ENCODE results near the gene NPHS1. TPM values are rescaled to one million over a fixed set of nuclear protein-coding genes. Genes with fewer than 3 reads are reported as not detected.

Gene NPHS1
- total RNA-seq, 2 experiments from 2014 or later = not detected

DNA sequence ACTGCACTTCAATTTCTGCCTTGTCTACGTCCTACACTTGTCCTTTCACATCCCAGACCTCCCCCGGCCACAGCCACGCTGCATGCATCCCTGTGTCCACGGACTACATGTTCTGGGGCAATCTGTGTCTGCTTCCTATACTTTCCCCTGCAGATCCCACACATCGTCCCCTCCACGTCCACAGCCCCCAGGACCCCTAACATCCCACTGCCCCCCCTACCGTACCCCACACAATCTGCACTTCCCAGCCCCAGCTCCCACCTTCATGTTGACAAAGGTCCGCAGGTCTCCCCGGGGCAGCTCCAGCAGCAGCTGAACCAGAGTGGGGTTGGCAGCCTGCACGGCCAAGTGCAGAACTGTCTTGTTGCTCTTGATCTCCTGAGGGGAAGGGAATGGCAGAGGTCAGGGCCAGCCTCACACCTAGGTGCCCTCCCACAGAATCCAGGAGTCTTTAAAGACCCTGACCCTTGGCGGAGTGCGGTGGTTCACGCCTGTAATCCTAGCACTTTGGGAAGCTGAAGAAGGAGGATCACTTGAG, 37.9 kb upstream of the NPHS1 start:
- Mint-ChIP-seq H3K27ac (no peak overlapping the region), H3K4me1 (ENCODE audit: low read depth) (peaks cover 17% of the 10 kb centered on the region), H3K4me3 (no peak overlapping the region), H3K9me3 (no peaks in the 10 kb centered on the region), H3K36me3 (peaks cover 61% of the 10 kb centered on the region), H3K27me3 (no peaks in the 10 kb centered on the region)
- POLR2A ChIA-PET = no interaction called here
- no peak for DNase-seq
- CTCF ChIA-PET = interaction anchor here (1.5 kb wide), 1 partner anchor 9 kb away, joined by 10 read pairs; no protein-coding TSS in a partner anchor
- intact Hi-C loops (cut with micrococcal nuclease) = no loop called here

DNA sequence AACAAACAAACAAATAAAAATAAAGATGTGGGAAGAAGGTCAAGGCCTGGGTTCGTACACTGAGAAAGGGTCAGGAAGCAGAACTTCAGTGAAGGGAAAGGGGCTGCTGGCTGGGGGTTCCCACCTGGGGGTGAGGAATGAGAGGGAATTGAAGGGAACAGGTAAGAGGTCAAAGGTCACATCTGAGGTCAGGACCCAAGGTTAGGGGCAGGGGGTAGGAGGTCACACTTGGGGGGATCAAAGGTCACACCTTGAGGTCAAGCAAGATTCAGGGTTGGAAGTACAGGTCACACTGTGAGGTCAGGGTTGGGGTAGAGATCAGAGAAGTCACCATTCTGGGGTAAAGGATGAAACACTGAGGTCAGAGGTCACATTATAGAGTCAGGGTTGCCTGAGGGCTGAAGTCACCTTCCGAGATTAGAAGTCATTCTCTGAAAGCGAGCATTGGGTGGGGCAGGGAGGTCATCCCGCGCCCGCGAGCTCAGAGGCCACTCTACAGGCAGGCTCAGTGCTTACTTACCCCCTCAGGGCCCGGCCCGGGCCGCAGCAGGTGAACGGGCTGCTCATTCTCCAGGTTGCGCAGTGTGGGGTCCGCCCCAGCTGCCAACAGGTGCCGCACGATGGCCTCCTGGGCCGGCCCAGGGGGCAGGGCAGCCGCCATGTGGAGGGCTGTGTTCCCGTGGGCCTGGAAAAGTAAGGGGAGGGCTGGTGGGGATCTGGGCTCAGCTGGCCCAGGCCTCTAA, 37.2 kb upstream of the NPHS1 start:
- CTCF ChIA-PET = interaction anchor here (0.7 kb wide), 1 partner anchor 490 kb away, joined by 5 read pairs; no protein-coding TSS in a partner anchor
- no peaks in the 10 kb centered on the region for H3K27me3 Mint-ChIP-seq

DNA sequence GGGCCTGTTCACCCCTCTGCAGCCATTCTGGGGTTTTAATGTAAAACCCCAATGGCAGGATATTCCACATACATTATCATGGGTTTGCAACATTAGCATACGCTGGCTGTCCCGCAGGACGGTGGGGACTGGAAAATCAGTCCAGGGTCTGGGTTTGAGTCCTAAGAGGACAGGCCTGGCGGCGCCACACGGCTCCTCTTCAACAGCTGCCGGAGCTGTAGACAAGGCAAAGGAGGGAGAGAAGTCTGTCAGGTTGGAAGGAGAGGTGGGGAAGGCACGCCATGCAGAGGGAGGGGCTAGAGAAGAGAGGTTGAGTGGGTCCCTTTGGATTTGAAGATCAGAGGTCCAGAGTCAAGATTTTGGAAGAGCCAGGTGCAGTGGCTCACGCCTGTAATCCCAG, 36.1 kb upstream of the NPHS1 start:
- H3K27ac Mint-ChIP-seq = no peak overlapping the region
- ChIA-PET POLR2A (no interaction called here), CTCF (no interaction called here)
- H3K27me3 Mint-ChIP-seq = no peaks in the 10 kb centered on the region
- DNase-seq = no peak
- no peak overlapping the region for H3K4me3 Mint-ChIP-seq
- no peaks in the 10 kb centered on the region for H3K9me3 Mint-ChIP-seq
- peaks cover 49% of the 10 kb centered on the region for H3K36me3 Mint-ChIP-seq
- intact Hi-C loops (cut with micrococcal nuclease) = no loop called here
- peaks cover 10% of the 10 kb centered on the region for H3K4me1 Mint-ChIP-seq (ENCODE audit: low read depth)

More for the DNA sequence above, 37.2 kb upstream of the NPHS1 start:
- H3K36me3 Mint-ChIP-seq = peaks cover 58% of the 10 kb centered on the region
- no peak overlapping the region for H3K27ac Mint-ChIP-seq
- H3K4me1 Mint-ChIP-seq (ENCODE audit: low read depth) = peaks cover 14% of the 10 kb centered on the region
- no peak overlapping the region for H3K4me3 Mint-ChIP-seq
- no peak for DNase-seq
- intact Hi-C loops (cut with micrococcal nuclease) = no loop called here
- no peaks in the 10 kb centered on the region for H3K9me3 Mint-ChIP-seq
- POLR2A ChIA-PET = interaction anchor here (0.7 kb wide), 1 partner anchor 687 kb away, joined by 3 read pairs; no protein-coding TSS in a partner anchor

DNA sequence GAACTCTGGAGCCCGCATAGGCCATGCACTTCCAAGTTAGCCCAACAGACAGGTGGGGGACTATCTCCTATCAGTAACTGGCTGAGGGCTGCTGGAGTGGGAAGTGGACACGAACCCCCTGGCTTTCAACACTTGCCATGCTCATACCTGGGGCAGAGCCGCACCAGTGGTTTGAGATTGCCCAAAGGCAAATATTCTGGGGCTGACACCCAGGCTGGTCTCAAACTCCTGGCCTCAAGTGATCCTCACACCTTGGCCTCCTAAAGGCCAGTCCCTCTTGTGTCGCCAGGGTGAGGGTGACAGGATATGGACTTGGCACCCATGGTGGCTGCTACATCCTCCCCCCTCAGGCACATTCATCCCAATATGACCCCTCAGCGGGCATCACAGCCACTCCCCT, 34.9 kb upstream of the NPHS1 start:
- no peaks in the 10 kb centered on the region for H3K27me3 Mint-ChIP-seq
- intact Hi-C loops (cut with micrococcal nuclease) = no loop called here
- H3K36me3 Mint-ChIP-seq = peaks cover 40% of the 10 kb centered on the region
- no peak overlapping the region for H3K4me3 Mint-ChIP-seq
- ChIA-PET POLR2A (no interaction called here), CTCF (no interaction called here)
- no peaks in the 10 kb centered on the region for H3K9me3 Mint-ChIP-seq
- no peak for DNase-seq
- H3K4me1 Mint-ChIP-seq (ENCODE audit: low read depth) = peaks cover 2% of the 10 kb centered on the region
- no peak overlapping the region for H3K27ac Mint-ChIP-seq

DNA sequence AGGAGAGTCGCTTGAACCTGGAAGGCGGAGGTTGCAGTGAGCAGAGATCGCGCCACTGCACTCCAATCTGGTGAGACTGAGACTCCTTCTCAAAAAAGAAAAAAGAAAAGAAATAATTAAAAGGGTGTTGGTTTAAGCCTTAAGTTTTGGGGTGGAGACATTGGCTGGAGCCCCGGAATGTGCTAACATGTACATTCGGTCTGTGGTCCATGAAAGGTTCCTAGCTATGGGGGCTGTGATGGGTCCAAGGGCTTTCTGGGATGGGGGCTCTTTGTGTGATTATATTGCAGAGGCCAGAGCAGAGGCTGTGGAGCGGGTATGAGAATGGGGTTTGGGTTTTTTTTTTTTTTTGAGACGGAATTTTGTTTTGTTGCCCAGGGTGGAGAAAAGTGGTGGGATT, 33.6 kb upstream of the NPHS1 start:
- Mint-ChIP-seq H3K4me1 (ENCODE audit: low read depth) (peaks cover under 1% of the 10 kb centered on the region), H3K27me3 (no peaks in the 10 kb centered on the region), H3K9me3 (no peaks in the 10 kb centered on the region), H3K27ac (no peak overlapping the region), H3K36me3 (peaks cover 33% of the 10 kb centered on the region), H3K4me3 (no peak overlapping the region)
- intact Hi-C loops (cut with micrococcal nuclease) = no loop called here
- ChIA-PET POLR2A (interaction anchor here (0.6 to 0.9 kb wide), 2 partner anchors 11 to 229 kb away, joined by 3 read pairs; no protein-coding TSS in a partner anchor), CTCF (no interaction called here)
- DNase-seq = no peak

DNA sequence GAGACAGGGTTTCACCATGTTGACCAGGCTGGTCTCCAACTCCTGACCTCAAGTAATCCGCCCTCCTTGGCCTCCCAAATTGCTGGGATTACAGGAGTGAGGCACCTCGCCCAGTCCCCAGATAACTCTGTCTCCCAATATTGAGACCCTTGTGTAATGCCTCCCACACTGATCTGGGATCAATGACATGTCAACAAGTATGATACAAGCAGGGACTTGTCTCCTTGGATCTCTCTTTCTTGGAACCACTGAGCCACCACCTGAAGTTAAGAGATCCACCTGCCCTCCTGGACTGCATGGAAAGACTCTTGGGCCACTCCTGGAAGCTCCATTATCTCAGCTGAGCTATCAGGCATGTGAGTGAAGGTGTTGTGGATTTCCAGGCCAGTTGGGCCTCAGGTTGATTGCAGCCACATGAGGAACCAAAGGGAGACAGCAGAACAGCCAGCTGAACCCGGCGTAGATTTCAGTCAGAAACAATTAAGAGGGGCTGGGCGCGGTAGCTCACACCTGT, 33.0 kb upstream of the NPHS1 start:
- no peaks in the 10 kb centered on the region for H3K27me3 Mint-ChIP-seq
- no peak for DNase-seq
- CTCF ChIA-PET = no interaction called here
- H3K9me3 Mint-ChIP-seq = no peaks in the 10 kb centered on the region
- intact Hi-C loops (cut with micrococcal nuclease) = no loop called here
- H3K4me1 Mint-ChIP-seq (ENCODE audit: low read depth) = no peaks in the 10 kb centered on the region
- H3K4me3 Mint-ChIP-seq = no peak overlapping the region
- H3K27ac Mint-ChIP-seq = no peak overlapping the region
- POLR2A ChIA-PET = interaction anchor here (0.9 kb wide), 1 partner anchor 12 kb away, joined by 3 read pairs; no protein-coding TSS in a partner anchor
- peaks cover 28% of the 10 kb centered on the region for H3K36me3 Mint-ChIP-seq

DNA sequence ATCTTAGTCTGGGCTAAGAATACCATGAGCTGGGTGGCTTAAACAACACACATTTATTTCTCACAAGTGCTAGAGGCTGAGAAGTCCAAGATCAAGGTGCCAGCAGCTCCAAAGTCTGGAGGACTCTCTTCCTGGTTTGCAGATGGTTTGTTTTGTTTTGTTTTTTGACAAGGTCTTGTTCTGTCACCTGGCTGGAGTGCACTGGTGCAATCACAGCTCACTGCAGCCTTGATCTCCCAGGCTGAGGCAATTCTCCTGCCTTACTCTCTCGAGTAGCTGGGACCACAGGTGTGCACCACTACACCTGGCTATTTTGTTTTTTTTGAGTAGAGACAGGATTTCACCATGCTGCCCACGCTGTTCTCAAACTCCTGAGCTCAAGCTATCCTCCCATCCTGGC, 31.6 kb upstream of the NPHS1 start:
- peaks cover 10% of the 10 kb centered on the region for H3K27me3 Mint-ChIP-seq
- peaks cover 18% of the 10 kb centered on the region for H3K36me3 Mint-ChIP-seq
- no peak for DNase-seq
- no peaks in the 10 kb centered on the region for H3K9me3 Mint-ChIP-seq
- no peak overlapping the region for H3K4me3 Mint-ChIP-seq
- POLR2A ChIA-PET = interaction anchor here (1.1 to 1.8 kb wide), 5 partner anchors 10 to 165 kb away, joined by 3 to 7 read pairs (median 4); no protein-coding TSS in a partner anchor
- H3K4me1 Mint-ChIP-seq (ENCODE audit: low read depth) = peaks cover 6% of the 10 kb centered on the region
- CTCF ChIA-PET = interaction anchor here (0.8 to 4.1 kb wide), 4 partner anchors 10 to 48 kb away, joined by 3 to 57 read pairs (median 7); partner anchors contain the start of gene APLP1
- intact Hi-C loops (cut with micrococcal nuclease) = no loop called here
- no peak overlapping the region for H3K27ac Mint-ChIP-seq

DNA sequence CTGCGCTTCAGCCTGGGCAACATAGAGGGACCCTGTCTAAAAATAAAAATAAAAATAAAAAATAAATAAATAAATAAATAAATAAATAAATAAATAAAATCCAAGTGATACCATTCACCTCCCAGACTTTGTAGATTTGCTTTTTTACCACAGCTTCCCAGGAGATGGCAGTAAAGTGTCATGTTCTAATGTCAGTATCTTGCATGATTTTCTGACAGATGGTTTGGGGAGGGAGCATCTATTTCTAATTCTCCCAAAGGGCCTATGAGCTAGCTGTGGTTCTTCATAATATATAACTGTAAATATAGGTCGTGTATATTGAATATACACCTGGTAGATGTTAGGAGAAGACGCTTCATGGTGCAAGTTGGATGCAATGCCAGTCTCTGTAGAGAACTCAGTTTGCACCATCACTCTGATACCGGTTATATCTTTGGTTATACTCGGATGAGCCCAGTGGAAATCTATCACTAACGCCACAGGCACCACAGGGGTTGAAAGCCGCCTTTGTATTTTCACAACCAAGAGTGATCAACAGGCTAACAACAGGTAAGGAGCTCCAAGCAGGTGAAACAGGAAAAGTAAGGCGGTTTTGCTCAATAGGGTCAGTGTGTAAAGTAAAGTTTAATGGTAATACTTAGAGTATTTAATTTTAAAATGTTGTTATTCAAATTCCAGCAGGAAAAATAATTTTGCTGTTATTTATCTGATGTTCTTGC, 30.0 kb upstream of the NPHS1 start:
- no peak for DNase-seq
- H3K4me1 Mint-ChIP-seq (ENCODE audit: low read depth) = peaks cover 6% of the 10 kb centered on the region
- POLR2A ChIA-PET = interaction anchor here (1.8 kb wide), 1 partner anchor 48 kb away, joined by 7 read pairs; no protein-coding TSS in a partner anchor
- CTCF ChIA-PET = interaction anchor here (0.9 to 4.1 kb wide), 11 partner anchors 9 to 186 kb away, joined by 3 to 57 read pairs (median 4); no protein-coding TSS in a partner anchor
- intact Hi-C loops (cut with micrococcal nuclease) = loop anchor here (1.0 kb wide), 1 partner anchor 49 kb away; no protein-coding TSS in a partner anchor
- H3K27me3 Mint-ChIP-seq = peaks cover 14% of the 10 kb centered on the region
- H3K9me3 Mint-ChIP-seq = no peaks in the 10 kb centered on the region
- H3K4me3 Mint-ChIP-seq = no peak overlapping the region
- H3K27ac Mint-ChIP-seq = no peak overlapping the region
- H3K36me3 Mint-ChIP-seq = peaks cover 5% of the 10 kb centered on the region

DNA sequence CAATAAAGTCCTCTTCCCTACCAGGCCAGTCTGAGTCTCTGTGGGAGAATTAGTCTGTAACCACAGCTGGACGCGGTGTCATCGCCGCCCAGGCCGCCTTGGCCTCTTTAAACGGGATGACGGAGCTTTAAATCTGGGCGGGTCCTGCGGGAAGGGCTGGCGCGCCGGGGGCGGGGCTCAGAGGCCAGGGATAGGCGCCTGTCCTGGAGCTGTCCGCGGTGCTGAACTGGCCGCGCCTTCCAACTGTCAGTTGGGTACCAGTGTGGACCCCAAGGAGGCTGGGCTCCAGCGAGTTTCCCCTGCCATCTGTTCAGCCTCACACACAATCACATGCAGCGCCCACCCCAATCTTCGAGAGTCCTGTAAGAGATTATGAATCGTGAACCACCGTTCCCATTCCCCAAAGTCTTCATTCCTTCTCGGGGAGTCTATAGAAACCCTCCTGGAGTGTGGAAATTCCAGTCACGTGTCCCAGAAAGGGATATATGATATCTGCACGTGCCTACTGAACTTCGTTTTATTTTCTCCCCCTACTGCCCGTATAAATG, 27.5 kb upstream of the NPHS1 start:
- DNase-seq = peak; percentile 90
- Mint-ChIP-seq H3K9me3 (no peaks in the 10 kb centered on the region), H3K36me3 (no peaks in the 10 kb centered on the region), H3K27me3 (peaks cover 16% of the 10 kb centered on the region), H3K27ac (no peak overlapping the region), H3K4me3 (no peak overlapping the region), H3K4me1 (ENCODE audit: low read depth) (peaks cover 6% of the 10 kb centered on the region)
- POLR2A ChIA-PET = no interaction called here
- intact Hi-C loops (cut with micrococcal nuclease) = no loop called here
- CTCF ChIA-PET = interaction anchor here (0.6 to 1.5 kb wide), 3 partner anchors 10 to 185 kb away, joined by 3 to 6 read pairs (median 5); no protein-coding TSS in a partner anchor

DNA sequence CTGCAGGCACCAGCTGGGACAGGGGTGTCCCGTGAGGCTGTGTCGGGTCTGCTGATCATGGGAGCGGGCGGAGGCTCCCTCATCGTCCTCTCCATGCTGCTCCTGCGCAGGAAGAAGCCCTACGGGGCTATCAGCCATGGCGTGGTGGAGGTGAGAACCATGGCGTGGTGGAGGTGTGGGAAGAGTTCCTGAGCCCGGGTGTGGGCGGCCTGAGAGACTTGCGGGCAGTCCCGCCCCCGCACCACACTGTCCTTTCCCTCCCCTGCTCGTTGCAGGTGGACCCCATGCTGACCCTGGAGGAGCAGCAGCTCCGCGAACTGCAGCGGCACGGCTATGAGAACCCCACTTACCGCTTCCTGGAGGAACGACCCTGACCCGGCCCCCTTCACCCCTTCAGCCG, 26.8 kb upstream of the NPHS1 start:
- Mint-ChIP-seq H3K4me1 (ENCODE audit: low read depth) (peaks cover 6% of the 10 kb centered on the region), H3K36me3 (no peaks in the 10 kb centered on the region), H3K9me3 (no peaks in the 10 kb centered on the region), H3K4me3 (no peak overlapping the region), H3K27ac (no peak overlapping the region), H3K27me3 (peaks cover 16% of the 10 kb centered on the region)
- ChIA-PET POLR2A (no interaction called here), CTCF (interaction anchor here (0.6 to 1.5 kb wide), 3 partner anchors 10 to 185 kb away, joined by 3 to 6 read pairs (median 5); no protein-coding TSS in a partner anchor)
- intact Hi-C loops (cut with micrococcal nuclease) = no loop called here
- DNase-seq = no peak

DNA sequence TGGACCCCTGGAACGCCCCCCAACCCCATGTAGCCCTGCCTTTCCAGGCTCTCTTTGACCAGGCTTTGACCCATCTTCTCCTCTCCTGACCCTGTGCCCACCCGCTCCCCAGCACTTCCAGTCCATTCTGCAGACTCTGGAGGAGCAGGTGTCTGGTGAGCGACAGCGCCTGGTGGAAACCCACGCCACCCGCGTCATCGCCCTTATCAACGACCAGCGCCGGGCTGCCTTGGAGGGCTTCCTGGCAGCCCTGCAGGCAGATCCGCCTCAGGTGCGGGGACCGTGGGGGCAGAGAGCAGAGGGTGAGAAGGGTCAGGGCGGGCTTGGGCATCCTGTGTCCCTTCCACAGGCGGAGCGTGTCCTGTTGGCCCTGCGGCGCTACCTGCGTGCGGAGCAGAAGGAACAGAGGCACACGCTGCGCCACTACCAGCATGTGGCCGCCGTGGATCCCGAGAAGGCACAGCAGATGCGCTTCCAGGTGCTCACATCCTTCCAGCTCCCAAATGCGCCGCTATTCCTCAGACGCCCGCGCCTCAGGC, 22.2 kb upstream of the NPHS1 start:
- intact Hi-C loops (cut with micrococcal nuclease) = no loop called here
- Mint-ChIP-seq H3K27me3 (peaks cover 28% of the 10 kb centered on the region), H3K27ac (no peak overlapping the region), H3K4me1 (ENCODE audit: low read depth) (peaks cover 10% of the 10 kb centered on the region), H3K36me3 (no peaks in the 10 kb centered on the region), H3K9me3 (no peaks in the 10 kb centered on the region), H3K4me3 (no peak overlapping the region)
- CTCF ChIA-PET = interaction anchor here (0.5 kb wide), 1 partner anchor 180 kb away, joined by 4 read pairs; no protein-coding TSS in a partner anchor
- DNase-seq = no peak
- POLR2A ChIA-PET = interaction anchor here (0.6 kb wide), 1 partner anchor 203 kb away, joined by 3 read pairs; no protein-coding TSS in a partner anchor

Measured in activated CD4-positive, alpha-beta memory T cell treated with anti-CD3 and anti-CD28 coated beads for 36 hours (primary cell).